ENCODE measurements around the gene COX7A2L. TPM values are rescaled to one million over a fixed set of nuclear protein-coding genes. Genes with fewer than 3 reads are reported as not detected.
A peak's percentile ranks its signal among the peaks of the same experiment; 100 is the strongest.

Gene COX7A2L
- total RNA-seq, 4 donors from 2014 or later = 85.3 to 131 (median 113) TPM

DNA sequence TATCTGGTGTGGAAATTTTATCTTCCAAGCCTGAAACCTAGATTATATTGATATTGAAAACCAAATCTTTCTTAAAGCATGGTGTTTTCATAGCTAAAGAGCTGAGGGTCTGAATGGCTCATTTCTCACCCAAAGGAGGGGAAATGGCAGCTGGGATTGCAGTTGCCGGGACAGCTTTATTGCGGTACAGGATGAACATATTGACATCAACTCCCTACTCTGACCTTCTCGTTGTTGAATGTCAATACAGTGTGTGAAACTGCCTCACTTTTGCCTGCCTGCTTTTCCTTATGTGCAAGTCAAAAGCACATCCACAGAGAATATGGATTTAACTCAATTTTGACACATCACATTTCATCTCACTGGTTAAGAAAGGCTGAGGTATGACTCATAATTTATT is 3.6 kb upstream of the COX7A2L start:
- Histone ChIP-seq H3K27me3 (no peaks in the 10 kb centered on the region), H3K9me3 (no peaks in the 10 kb centered on the region), H3K4me1 (peaks cover 0 to 15% (median 5%) of the 10 kb centered on the region in 3 donors), H3K36me3 (no peaks in the 10 kb centered on the region), H3K27ac (no peak overlapping the region), H3K4me3 (no peak overlapping the region)
- TF ChIP-seq EP300 (IDR thresholded peaks at IDR 0.05) (no peak), POLR2AphosphoS5 (IDR thresholded peaks at IDR 0.05) (no peak), POLR2A (IDR thresholded peaks at IDR 0.05) (no peak)
- TF ChIP-seq, protein P1, sequence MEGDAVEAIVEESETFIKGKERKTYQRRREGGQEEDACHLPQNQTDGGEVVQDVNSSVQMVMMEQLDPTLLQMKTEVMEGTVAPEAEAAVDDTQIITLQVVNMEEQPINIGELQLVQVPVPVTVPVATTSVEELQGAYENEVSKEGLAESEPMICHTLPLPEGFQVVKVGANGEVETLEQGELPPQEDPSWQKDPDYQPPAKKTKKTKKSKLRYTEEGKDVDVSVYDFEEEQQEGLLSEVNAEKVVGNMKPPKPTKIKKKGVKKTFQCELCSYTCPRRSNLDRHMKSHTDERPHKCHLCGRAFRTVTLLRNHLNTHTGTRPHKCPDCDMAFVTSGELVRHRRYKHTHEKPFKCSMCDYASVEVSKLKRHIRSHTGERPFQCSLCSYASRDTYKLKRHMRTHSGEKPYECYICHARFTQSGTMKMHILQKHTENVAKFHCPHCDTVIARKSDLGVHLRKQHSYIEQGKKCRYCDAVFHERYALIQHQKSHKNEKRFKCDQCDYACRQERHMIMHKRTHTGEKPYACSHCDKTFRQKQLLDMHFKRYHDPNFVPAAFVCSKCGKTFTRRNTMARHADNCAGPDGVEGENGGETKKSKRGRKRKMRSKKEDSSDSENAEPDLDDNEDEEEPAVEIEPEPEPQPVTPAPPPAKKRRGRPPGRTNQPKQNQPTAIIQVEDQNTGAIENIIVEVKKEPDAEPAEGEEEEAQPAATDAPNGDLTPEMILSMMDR (IDR thresholded peaks at IDR 0.05) = no peak
- ATAC-seq = no peak
- 66 to 71% methylated on average over 2 to 3 of the region's 3 CpGs for WGBS, 2 donors (ENCODE audit: low coverage in 1 of 2)

DNA sequence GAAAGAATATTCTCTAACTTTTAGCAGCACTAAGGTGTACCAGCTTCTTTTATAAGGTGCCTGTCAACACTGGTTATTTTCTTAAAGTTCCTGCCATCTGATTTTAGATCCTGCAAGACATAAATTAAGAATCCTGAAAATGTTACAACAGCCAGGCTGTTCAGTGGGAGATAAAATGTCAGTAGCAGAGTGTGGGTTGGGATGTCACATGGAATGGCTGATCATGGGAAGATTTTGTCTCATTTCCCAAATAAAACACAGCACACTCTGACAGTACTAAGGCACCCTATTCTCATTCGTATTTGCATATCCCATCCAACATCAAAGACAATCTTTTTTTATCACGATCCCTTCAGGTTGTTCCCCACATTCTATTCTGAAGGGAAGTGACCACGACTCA is 2.4 kb upstream of the COX7A2L start:
- 76 to 100% methylated on average over 1 to 3 of the region's 3 CpGs for WGBS, 2 donors (ENCODE audit: low coverage in 1 of 2)
- Histone ChIP-seq H3K4me3 (no peak overlapping the region), H3K36me3 (no peaks in the 10 kb centered on the region), H3K9me3 (no peaks in the 10 kb centered on the region), H3K27me3 (no peaks in the 10 kb centered on the region), H3K4me1 (peaks cover 0 to 27% (median 13%) of the 10 kb centered on the region in 3 donors), H3K27ac (no peak overlapping the region)
- ATAC-seq = no peak
- TF ChIP-seq EP300 (IDR thresholded peaks at IDR 0.05) (no peak), POLR2AphosphoS5 (IDR thresholded peaks at IDR 0.05) (no peak), POLR2A (IDR thresholded peaks at IDR 0.05) (no peak)
- TF ChIP-seq, protein P1 (IDR thresholded peaks at IDR 0.05) = no peak

DNA sequence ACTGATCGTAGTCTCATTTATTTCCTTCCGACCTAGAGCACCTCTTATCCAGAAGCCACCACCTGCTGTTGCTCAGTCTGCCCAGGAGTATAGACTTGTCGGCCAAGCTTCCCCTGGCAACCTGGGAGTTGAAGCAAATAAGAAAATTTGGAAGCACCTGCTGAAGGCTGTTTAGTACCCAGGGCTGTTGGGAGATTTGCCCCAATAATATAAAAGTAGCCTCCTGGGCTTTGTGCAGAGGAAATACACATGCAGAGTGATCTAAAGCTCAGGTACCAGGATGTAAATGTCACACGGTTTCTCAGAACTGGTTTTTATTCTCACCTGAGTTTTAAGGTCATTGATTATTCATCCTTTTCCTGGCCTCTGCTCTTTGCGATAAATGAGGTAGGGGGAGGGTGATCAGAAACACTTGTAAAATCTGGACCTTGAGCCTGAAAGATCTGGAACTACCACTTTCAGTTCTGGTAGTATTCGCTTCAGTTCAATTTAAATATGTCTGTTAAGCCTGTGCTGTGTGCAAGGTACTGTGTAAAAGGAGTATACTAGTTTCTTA is 789 bp upstream of the COX7A2L start:
- Histone ChIP-seq H3K9me3 (no peaks in the 10 kb centered on the region), H3K4me1 (peaks cover 0 to 43% (median 14%) of the 10 kb centered on the region in 3 donors), H3K27me3 (no peaks in the 10 kb centered on the region), H3K27ac (peak overlapping the region in 3 of 4 donors; percentile 88 to 95 (median 92)), H3K4me3 (peak overlapping the region; percentile 10 to 95), H3K36me3 (peaks cover 0 to under 1% of the 10 kb centered on the region in 2 donors)
- no peak for ATAC-seq
- WGBS, 2 donors (ENCODE audit: low coverage in 1 of 2) = 33 to 56% methylated on average over 2 to 3 of the region's 6 CpGs
- no peak for TF ChIP-seq POLR2A (IDR thresholded peaks at IDR 0.05)
- no peak for TF ChIP-seq POLR2AphosphoS5 (IDR thresholded peaks at IDR 0.05)
- TF ChIP-seq, protein P1 (IDR thresholded peaks at IDR 0.05) = no peak
- no peak for TF ChIP-seq EP300 (IDR thresholded peaks at IDR 0.05)

DNA sequence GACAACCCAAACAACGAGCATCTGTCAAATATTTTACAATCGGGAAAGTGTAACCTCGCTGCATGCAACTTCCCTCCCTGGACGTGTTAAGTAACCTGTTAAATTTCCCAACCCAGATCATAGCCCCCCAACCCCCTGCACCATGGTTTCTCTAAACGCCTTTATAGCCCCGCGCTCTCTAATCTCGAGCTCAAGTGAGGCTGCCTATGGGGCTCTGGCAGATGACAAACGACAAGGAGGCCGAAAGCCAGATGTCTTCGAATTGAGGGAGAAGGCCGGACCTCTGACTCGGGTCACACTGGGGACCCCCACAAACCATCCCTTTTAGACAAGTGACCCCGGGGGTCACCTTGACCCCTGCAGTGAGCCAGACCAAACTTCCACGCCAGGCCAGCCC is 526 bp downstream of the COX7A2L start:
- Histone ChIP-seq H3K4me1 (peaks cover 0 to 53% (median 14%) of the 10 kb centered on the region in 3 donors), H3K27ac (peak overlapping the region; percentile 58 to 95 (median 90)), H3K36me3 (peaks cover 0 to 3% of the 10 kb centered on the region in 2 donors), H3K9me3 (no peaks in the 10 kb centered on the region), H3K27me3 (no peaks in the 10 kb centered on the region), H3K4me3 (peak overlapping the region; percentile 74 to 95)
- TF ChIP-seq POLR2A (IDR thresholded peaks at IDR 0.05) (no peak), EP300 (IDR thresholded peaks at IDR 0.05) (no peak), POLR2AphosphoS5 (IDR thresholded peaks at IDR 0.05) (no peak)
- TF ChIP-seq, protein P1 (IDR thresholded peaks at IDR 0.05) = no peak
- no peak for ATAC-seq
- 1 to 6% methylated on average over 3 to 13 of the region's 15 CpGs for WGBS, 2 donors (ENCODE audit: low coverage in 1 of 2)

DNA sequence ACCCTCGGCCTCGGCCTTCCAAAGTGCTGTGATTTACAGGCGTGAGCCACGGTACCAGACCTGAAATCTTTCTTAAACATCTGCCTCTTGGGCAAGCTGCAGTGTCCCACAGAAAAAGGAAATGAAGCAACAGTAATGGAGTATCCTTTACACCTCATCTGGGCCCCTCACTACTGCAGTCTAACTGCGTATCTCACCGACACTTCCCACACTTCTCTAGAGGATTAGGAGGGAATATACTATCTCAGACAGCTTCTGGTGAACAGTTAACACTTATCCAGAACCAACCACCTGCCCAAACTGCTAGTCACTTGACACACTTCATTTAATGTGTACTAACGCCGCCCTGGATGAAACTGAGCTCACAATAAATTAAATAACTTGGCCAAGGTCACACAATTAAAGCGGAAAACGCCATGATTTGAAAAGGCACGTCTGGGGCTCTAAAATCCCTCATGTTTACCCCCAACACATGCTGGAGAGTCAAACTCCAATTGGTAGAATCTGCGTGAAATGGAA is 993 bp downstream of the COX7A2L start:
- H3K36me3 ChIP-seq = peaks cover 0 to 3% of the 10 kb centered on the region in 2 donors
- ATAC-seq = no peak
- no peaks in the 10 kb centered on the region for H3K27me3 ChIP-seq
- peaks cover 0 to 53% (median 14%) of the 10 kb centered on the region in 3 donors for H3K4me1 ChIP-seq
- peak overlapping the region; percentile 74 to 95 for H3K4me3 ChIP-seq
- TF ChIP-seq, protein P1 (IDR thresholded peaks at IDR 0.05) = no peak
- TF ChIP-seq POLR2AphosphoS5 (IDR thresholded peaks at IDR 0.05) (no peak), POLR2A (IDR thresholded peaks at IDR 0.05) (no peak), EP300 (IDR thresholded peaks at IDR 0.05) (no peak)
- WGBS, 2 donors (ENCODE audit: low coverage in 1 of 2) = 19 to 20% methylated on average over 10 to 12 of the region's 12 CpGs
- H3K27ac ChIP-seq = peak overlapping the region in 3 of 4 donors; percentile 88 to 95 (median 92)
- H3K9me3 ChIP-seq = no peaks in the 10 kb centered on the region

Measured in gastroesophageal sphincter (tissue), 4 donors.